ENCODE measurements around the gene OR2A42.
"Not testable (repeated sequence)": the region's sequence is repeated elsewhere in the genome, so short reads cannot be mapped to it uniquely, and the experiment has no call there.

The OR2A42 gene

DNA sequence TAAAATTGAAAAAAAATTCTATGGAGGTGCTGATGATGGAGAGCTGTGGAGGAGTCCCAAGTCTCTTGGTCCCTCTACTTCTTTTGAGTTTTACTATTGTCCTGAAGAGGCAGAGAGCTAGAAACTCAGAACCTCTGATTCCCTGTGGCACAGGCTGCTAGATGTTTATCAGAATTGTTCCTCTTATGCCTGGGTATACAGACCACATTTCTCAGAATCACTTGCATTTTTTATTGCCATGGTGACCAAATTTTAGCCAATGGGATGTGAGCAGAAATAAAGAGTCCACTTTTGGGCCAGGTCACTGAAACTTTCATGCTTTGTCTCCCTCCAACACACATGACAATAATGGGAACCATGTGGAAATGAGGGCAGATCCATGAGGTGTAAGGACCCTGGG lies 15.7 kb downstream of the OR2A42 start:
- not testable (repeated sequence) for DNase-seq (ENCODE audit: low read depth in 2 of 2)

DNA sequence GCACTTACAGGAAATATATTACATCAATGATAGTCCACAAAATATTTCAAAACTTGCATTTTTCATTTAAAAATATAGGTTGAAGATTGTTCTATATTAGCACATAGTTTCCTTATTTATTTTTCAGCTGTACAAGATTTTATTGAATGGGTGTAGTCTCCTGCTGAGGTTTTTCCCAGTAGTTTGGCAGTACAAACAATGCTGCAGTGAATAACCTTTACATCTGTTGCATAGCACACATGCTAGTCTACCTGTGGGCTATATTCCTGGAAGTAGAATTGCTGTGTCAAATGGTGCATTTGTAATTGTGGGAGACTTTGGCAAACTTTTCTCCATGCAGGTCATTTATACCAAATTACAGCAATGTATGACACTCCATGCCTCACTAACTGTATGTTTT lies 18.9 kb downstream of the OR2A42 start:
- DNase-seq (ENCODE audit: low read depth in 2 of 2): not testable (repeated sequence)

DNA sequence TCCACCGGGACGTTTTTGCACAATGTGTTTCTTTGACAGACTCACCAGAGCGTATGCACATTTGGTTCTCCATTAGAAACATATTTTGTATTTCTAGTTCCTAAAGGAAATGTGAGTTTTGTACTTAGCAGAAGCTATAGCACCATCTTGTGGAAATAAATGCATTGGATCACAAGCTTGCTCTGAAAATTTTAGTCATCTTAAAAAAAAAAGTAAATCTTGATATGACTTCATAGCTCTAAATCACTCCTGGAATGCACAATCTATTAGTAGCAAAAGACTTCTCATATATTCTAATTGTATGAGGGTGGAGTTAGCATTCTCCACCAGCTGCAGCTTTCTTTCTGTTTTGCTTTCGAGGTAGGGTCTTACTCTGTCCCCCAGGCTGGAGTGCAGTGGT lies 20.3 kb downstream of the OR2A42 start:
- DNase-seq (ENCODE audit: low read depth in 2 of 2): not testable (repeated sequence)

GRCh38 chr7:144218581-144218980 lies 20.8 kb downstream of the OR2A42 start:
- not testable (repeated sequence) for DNase-seq (ENCODE audit: low read depth in 2 of 2)

- not testable (repeated sequence) for DNase-seq (ENCODE audit: low read depth in 2 of 2)
Measured at GRCh38 chr7:144217200-144217599, 22.2 kb downstream of the OR2A42 start.

DNA sequence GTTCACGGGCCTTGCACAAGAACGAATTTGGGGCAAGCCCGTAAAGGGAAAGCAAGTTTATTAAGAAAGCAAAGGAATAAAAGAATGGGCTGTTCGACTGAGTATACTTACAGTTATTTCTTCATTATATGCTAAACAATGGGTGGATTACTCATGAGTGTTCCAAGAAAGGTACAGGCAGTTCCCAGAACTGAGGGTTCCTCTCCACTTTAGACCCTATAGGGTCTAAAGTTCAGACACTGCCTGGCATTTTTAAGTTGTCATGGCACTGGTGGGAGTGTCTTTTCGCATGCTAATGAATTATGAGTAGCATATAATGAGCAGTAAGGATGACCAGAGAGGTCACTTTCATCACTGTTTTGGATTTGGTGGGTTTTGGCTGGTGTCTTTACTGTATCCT lies 34.1 kb downstream of the OR2A42 start:
- DNase-seq (ENCODE audit: low read depth in 2 of 2): not testable (repeated sequence)

DNA sequence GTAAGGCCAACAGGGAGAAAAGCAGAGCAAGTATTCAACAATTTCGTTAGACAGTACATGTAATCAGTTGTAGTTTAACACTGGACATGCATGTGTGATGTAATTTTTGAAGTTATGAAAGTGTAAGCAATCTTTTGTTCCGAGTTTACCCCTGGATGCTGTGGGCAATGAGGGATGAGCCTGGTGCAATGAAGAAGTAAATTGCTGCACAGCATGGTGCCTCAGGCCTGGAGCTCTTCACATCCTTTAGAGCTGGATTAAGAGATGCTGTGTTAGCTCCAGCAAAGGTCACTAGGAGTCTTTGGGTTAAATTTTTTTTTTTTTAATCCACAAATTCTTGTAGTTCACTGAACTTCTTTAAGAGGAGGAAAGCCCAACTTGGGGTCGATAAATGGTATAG lies 36.3 kb downstream of the OR2A42 start:
- not testable (repeated sequence) for DNase-seq (ENCODE audit: low read depth in 2 of 2)

- DNase-seq (ENCODE audit: low read depth in 2 of 2): not testable (repeated sequence)
Measured at GRCh38 chr7:144201978-144202377, 37.4 kb downstream of the OR2A42 start.

- not testable (repeated sequence) for DNase-seq (ENCODE audit: low read depth in 2 of 2)
Measured at GRCh38 chr7:144198934-144199333, 40.5 kb downstream of the OR2A42 start.

- DNase-seq (ENCODE audit: low read depth in 2 of 2): not testable (repeated sequence)
Measured at GRCh38 chr7:144195212-144195872, 44.1 kb downstream of the OR2A42 start, which contains the start of gene ARHGEF35. ARHGEF35 (minus strand) TSS chr7:144195833; CDS start chr7:144188383, 7,450 bp downstream.

- not testable (repeated sequence) for DNase-seq (ENCODE audit: low read depth in 2 of 2)
Measured at GRCh38 chr7:144194453-144194852, 45.0 kb downstream of the OR2A42 start.

DNA sequence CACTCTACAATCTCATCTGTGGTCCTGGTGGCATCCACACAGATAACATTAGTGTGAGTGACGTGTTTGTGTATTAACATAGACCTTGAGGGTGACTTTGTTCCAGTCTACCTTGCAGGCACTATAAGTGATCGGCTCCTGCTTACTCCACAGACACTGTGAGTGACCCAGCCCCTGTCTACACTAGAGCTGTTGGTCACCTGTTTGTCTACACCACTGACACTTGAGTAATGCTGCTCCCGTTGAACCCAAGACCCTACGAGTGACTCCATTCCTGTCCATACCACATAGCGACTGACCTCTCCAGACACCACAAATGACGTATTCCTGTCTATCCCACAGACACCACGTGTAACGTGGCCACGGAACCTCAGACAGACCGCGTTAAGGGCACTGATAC lies 45.6 kb downstream of the OR2A42 start:
- DNase-seq (ENCODE audit: low read depth in 2 of 2): not testable (repeated sequence)

DNA sequence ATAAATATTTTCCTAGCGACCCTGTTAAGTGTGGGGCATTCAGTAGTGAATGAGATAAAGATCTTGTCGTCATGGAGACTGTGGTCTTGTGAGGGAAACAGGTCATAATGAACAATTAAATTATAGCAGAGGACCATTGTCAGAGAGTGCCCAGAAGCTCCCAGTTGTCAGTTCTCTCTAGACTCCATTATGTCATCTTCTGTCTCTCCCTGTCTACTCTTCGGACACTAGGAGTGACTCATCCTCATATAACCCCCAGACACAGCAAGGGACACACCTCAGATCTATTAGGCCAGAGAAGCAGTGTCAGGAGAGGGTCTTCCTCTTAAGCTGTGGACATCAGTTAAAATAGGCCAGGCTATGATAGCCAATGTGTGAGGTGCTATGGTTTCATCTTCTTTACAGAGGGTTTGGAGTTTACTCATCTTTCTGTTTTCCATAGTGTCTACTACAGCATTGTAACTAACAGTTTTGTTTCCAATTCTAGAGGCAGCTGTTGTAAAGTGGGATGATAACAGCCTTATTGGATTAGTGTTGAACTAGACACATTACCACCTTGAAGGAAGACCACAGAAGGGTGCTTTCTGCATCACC lies 50.7 kb downstream of the OR2A42 start:
- DNase-seq (ENCODE audit: low read depth in 2 of 2): not testable (repeated sequence)

- DNase-seq (ENCODE audit: low read depth in 2 of 2): not testable (repeated sequence)
Measured at GRCh38 chr7:144187848-144188247, 51.6 kb downstream of the OR2A42 start.

DNA sequence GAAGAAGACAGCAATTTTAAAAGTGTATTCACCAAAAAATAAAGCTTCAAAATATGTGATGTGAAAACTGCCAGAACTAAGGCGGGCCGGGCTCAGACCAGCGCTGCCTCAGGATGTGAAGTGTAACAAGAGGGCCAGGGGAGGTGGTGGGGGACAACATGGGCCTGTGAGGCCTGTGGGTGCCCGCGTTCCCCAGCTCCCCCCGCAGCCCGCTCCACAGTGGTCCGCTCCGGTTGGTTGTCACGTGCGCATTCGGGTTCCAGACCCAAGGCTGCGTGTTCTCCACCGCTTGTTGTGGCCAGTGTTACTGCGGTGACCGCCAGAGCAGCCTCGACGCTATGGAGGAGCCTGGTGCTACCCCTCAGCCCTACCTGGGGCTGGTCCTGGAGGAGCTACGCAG lies 56.2 kb downstream of the OR2A42 start, which contains the start of gene CTAGE4:
TSS of gene CTAGE4 (plus strand) at position 301 of the 400 bp plus-strand sequence. CDS start at position 339, 38 bp downstream.
- not testable (repeated sequence) for DNase-seq (ENCODE audit: low read depth in 2 of 2)

DNA sequence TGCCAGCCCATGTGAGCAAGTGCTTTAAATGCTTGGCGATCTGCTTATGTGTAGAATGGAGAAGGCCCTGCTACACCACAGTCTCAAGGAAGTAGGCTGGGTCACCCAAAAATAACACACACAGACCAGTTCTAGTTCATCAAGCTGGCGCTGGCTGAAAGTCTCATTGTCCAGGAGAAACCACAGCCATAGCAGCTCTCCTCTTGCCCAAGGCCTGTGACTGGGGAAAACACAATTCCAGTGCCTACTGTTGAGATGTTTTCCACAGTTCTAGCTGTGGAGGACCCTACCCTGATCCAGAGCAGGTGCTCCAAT lies 60.3 kb downstream of the OR2A42 start:
- DNase-seq (ENCODE audit: low read depth in 2 of 2): not testable (repeated sequence)

DNA sequence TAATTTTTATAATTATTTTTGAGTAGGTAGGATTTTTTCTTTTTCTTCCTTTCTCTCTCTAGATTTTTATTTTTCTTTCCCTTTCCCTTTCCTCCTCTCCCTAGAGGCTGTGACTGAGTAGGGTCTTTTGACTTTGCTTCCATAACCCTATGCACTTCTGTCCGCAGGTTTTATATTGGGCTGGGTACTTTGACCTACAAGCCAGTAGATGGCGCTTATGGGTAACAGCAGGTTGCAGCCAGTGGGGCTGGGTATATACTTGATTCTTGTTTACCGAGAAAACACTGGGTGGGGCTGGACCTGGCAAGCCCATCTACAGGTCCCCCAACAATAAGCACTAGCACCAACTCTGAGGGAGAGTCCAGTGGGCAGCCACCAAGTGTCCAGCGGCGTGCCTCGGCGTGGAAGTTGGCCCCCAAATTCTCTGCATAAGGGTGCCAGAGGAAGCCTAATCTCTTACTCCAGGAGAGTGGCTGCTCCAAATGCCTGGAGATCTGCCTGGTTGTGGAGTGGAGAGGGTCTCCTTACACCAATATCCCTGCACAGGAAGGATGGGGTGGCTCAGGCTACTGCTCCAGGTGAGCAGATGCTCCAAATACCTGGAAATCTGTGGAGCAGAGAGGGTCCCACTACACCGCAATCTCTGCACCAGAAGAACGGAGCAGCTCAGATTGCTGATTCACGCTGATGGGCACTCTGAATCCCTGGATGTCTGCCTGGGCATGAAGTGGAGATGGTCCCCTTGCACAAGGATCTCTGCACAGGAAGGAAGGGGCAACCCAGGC lies 60.8 kb downstream of the OR2A42 start:
- peak in 1 of 2 experiments; percentile 2 for DNase-seq (ENCODE audit: low read depth in 2 of 2)
